ENCODE measurements around the gene IL6R.

DNA sequence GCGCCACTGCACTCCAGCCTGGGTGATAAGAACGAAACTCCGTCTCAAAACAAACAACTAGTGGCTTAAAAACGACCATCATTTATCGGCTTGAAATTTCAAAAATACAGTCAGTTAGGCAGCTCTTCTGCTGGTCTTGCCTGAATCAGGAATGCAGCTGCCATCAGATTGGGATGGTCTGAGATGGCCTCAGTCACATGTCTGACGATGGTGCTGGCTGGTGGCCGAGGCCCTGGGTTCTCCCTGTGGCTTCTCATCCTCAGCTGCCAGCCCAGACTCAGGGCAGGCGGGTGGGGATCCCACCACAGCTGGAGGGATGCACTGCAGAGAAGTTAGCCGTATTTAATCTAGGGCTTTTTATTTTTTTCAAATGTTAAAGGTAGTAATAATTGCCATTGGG is 31.3 kb downstream of the IL6R start:
- TF ChIP-seq, protein P1, sequence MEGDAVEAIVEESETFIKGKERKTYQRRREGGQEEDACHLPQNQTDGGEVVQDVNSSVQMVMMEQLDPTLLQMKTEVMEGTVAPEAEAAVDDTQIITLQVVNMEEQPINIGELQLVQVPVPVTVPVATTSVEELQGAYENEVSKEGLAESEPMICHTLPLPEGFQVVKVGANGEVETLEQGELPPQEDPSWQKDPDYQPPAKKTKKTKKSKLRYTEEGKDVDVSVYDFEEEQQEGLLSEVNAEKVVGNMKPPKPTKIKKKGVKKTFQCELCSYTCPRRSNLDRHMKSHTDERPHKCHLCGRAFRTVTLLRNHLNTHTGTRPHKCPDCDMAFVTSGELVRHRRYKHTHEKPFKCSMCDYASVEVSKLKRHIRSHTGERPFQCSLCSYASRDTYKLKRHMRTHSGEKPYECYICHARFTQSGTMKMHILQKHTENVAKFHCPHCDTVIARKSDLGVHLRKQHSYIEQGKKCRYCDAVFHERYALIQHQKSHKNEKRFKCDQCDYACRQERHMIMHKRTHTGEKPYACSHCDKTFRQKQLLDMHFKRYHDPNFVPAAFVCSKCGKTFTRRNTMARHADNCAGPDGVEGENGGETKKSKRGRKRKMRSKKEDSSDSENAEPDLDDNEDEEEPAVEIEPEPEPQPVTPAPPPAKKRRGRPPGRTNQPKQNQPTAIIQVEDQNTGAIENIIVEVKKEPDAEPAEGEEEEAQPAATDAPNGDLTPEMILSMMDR (IDR thresholded peaks at IDR 0.05 in 4 of 5, conservative IDR thresholded peaks at IDR 0.05 in 1 of 5), result no peak
- TF ChIP-seq POLR2A (IDR thresholded peaks at IDR 0.05), result no peak
